NT2/D1 (cell line): ENCODE data around the gene ZNF70.

ENCODE experiments used
- SUZ12 ChIP-seq: IDR thresholded peaks from 2 replicates; pipeline ENCODE4 v1.6.1; 2011; ENCODE audit not compliant: insufficient read length, insufficient read depth; ENCODE audit errors: extremely low read depth
- YY1 ChIP-seq: IDR thresholded peaks from 2 replicates; pipeline ENCODE4 v1.6.1; 2011; ENCODE audit not compliant: insufficient read length, insufficient read depth

DNA sequence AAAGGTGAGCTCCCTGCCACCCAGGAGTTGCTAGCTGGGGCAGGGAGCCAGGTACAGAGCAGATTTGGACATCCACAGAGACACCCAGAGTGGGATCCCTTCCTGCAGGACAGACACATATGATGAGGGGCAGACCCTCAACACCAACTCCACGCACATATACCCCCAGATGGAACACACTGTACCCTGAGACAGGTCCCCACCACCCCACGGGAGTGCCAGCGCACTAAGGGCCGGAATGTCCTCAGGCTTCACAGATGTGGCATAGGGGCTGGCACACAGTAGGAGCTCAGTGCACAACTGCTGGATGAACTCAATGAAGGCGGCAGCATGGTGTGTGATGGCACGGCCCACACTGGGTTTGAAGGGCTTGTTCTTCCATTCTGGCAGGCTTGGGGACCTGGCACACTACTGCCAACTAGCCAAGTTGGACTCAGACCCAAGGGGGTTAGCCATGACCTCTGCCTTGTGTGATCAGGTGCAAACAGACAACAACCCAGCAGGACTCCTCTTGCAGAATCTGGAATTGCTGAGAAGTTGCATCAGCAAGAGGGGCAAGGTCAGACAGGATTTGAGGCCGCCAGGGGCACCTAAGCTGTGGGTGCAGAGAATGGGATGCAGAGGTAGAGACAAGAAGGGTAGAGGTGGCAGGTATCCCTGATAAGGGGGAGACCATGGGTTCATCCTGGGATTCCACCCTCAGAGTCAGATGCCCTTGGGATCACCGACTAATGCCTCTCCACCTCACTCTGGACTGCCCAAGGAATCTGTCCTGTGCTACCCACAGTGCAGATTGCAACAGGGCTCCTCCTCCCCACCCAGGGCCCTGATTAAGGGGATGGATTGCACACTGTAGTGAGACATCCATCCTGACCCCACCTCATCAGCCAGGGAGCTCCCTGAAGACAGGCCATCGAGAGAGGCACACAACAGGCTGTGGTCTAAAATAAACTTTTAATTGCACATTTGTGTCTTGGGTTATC is 14.3 kb upstream of the ZNF70 start:
- TF ChIP-seq YY1 (no peak), SUZ12 (no peak)
